Measurements from ENCODE around the gene MCU.

DNA sequence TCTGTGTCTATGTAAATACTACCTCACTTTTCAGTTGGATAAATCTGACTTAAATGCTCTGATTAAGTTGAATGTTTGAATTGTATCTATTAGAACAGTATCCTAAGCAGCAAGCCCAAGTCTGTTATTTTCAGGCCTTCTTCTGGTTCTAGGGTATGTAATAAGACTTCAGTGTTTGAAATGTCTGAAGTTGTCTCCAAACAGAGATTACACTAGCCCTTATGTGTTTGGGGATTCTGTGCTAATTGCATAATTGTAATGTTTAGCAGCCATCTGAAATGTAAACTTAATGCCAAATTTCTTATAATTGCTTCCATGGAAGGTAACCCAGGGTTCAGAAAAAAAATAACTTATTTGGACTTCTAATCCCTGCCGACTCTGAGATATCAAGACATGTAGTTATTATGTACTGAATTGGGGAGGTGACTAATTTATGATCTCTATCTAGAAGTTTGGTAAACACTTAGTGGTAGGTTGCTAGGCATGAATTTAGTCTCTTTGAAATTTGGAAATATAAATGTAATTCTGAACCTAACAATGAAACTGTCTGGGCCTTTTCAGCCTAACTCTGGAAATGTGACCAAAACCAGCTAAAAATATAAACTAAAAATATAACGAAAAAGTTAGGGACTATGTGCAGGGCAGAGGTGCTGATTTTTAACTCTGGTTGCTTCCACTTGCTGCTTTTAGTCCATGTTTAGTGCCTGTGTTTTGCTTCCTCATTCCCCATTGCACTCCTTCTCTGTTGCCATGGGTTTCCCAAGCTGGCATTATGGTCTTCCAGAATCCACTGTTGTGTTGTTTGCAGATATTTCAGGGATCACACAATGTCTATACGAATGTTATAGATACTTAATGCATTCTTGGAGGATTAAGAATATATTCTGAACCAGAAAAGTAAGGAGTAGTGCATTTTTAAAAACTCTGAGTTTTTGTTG lies 54.8 kb downstream of the MCU start:
- TF ChIP-seq, protein P1, sequence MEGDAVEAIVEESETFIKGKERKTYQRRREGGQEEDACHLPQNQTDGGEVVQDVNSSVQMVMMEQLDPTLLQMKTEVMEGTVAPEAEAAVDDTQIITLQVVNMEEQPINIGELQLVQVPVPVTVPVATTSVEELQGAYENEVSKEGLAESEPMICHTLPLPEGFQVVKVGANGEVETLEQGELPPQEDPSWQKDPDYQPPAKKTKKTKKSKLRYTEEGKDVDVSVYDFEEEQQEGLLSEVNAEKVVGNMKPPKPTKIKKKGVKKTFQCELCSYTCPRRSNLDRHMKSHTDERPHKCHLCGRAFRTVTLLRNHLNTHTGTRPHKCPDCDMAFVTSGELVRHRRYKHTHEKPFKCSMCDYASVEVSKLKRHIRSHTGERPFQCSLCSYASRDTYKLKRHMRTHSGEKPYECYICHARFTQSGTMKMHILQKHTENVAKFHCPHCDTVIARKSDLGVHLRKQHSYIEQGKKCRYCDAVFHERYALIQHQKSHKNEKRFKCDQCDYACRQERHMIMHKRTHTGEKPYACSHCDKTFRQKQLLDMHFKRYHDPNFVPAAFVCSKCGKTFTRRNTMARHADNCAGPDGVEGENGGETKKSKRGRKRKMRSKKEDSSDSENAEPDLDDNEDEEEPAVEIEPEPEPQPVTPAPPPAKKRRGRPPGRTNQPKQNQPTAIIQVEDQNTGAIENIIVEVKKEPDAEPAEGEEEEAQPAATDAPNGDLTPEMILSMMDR (IDR thresholded peaks at IDR 0.05; ENCODE audit: insufficient read depth, low read depth, low read length): no peak
- no peak for TF ChIP-seq EZH2 (IDR thresholded peaks at IDR 0.05; ENCODE audit: insufficient read depth, low read length)
